ENCODE data around the gene CTPS1. TPM values are rescaled to one million over a fixed set of nuclear protein-coding genes. Genes with fewer than 3 reads are reported as not detected.
A peak's percentile ranks its signal among the peaks of the same experiment; 100 is the strongest.

Gene CTPS1
- total and polyA plus RNA-seq, 2 experiments from 2014 or later, result 31.8 to 93.9 TPM

- TF ChIP-seq ZNF462 (CRISPR knock-in tag; IDR thresholded peaks at IDR 0.05), result no peak
- no peak for TF ChIP-seq REST (IDR thresholded peaks at IDR 0.05; ENCODE audit: unreplicated experiment)
- TF ChIP-seq EZH2 (IDR thresholded peaks at IDR 0.05; ENCODE audit: low read depth, unreplicated experiment), result no peak
These were observed 5.6 kb upstream of the CTPS1 start (continued) for GRCh38 chr1:40973912-40974311.

- Histone ChIP-seq H3K9me2 (ENCODE audit: insufficient read depth) (no peaks in the 10 kb centered on the region), H3K4me3 (no peak overlapping the region), H3K4me2 (no peak overlapping the region), H3K27ac (ENCODE audit: low read depth) (no peak overlapping the region), H4K20me1 (replicated peaks; ENCODE audit: insufficient read depth) (no peaks in the 10 kb centered on the region), H3K27me3 (ENCODE audit: insufficient read depth) (no peaks in the 10 kb centered on the region), H3K4me1 (ENCODE audit: insufficient read depth) (peaks cover 6% of the 10 kb centered on the region; the same call in 1 of the 2 replicates), H2AFZ (peak overlapping the region; percentile 43; the same call in 1 of the 2 replicates), H3K36me3 (ENCODE audit: insufficient read depth) (no peaks in the 10 kb centered on the region), H3K79me2 (replicated peaks; ENCODE audit: insufficient read depth) (no peaks in the 10 kb centered on the region), H3F3A (replicated peaks; ENCODE audit: low read depth) (no peaks in the 10 kb centered on the region)
- Mint-ChIP-seq H3K4me3 (no peak overlapping the region), H3K36me3 (ENCODE audit: low read depth) (no peaks in the 10 kb centered on the region; the same call in 2 of the 3 replicates), H3K9me3 (no peaks in the 10 kb centered on the region), H3K27ac (no peak overlapping the region), H3K4me1 (peaks cover 3% of the 10 kb centered on the region; the same call in 2 of the 3 replicates), H3K27me3 (ENCODE audit: insufficient read depth, low read depth, poor library complexity) (peaks cover 2% of the 10 kb centered on the region)
- no peak for ATAC-seq
- TF ChIP-seq REST (IDR thresholded peaks at IDR 0.05; ENCODE audit: unreplicated experiment) (no peak), JUNB (IDR thresholded peaks at IDR 0.05; ENCODE audit: unreplicated experiment) (no peak)
- no peak for DNase-seq (ENCODE audit: low spot score)
These were observed 4.6 kb upstream of the CTPS1 start for GRCh38 chr1:40974945-40975344.
